ENCODE measurements around the gene SOCS7.
A peak's percentile ranks its signal among the peaks of the same experiment; 100 is the strongest.

SOCS7 gene

GRCh38 chr17:38442548-38442947 is 90.9 kb downstream of the SOCS7 start:
- no peak for DNase-seq

- peak; percentile 38 for DNase-seq
Observed at GRCh38 chr17:38443356-38444031, 91.8 kb downstream of the SOCS7 start.

- peak; percentile 86 for DNase-seq
Observed at GRCh38 chr17:38444151-38444550, 92.5 kb downstream of the SOCS7 start.

GRCh38 chr17:38447502-38448085 is 96.0 kb downstream of the SOCS7 start:
- peak; percentile 57 for DNase-seq

- no peak for DNase-seq
Observed at GRCh38 chr17:38448208-38448771, 96.6 kb downstream of the SOCS7 start.

- no peak for DNase-seq
Observed at GRCh38 chr17:38449364-38449763, 97.7 kb downstream of the SOCS7 start.

- no peak for DNase-seq
Observed at GRCh38 chr17:38450557-38451029, 98.9 kb downstream of the SOCS7 start.

- no peak for DNase-seq
Observed at GRCh38 chr17:38451030-38451839, 99.6 kb downstream of the SOCS7 start.

GRCh38 chr17:38451840-38452529 is 100.3 kb downstream of the SOCS7 start:
- DNase-seq, result no peak

GRCh38 chr17:38452719-38453118 is 101.1 kb downstream of the SOCS7 start:
- no peak for DNase-seq

GRCh38 chr17:38453951-38454421 is 102.3 kb downstream of the SOCS7 start:
- peak; percentile 44 for DNase-seq

- peak; percentile 59 for DNase-seq
Observed at GRCh38 chr17:38454532-38454931, 102.9 kb downstream of the SOCS7 start.
